Measurements from ENCODE around the gene ZRANB3. TPM values are rescaled to one million over a fixed set of nuclear protein-coding genes. Genes with fewer than 3 reads are reported as not detected.
"Not testable (repeated sequence)": the region's sequence is repeated elsewhere in the genome, so short reads cannot be mapped to it uniquely, and the experiment has no call there.

ZRANB3 gene
- total RNA-seq: 1 to 10 TPM; 3.2 to 3.5 TPM
- long read RNA-seq, partial matches to known transcripts: 0 of 4 reads
- long read RNA-seq, other reads (novel, unspliced or antisense): 4 of 4 reads

- intact Hi-C loops (cut with DNase I, micrococcal nuclease): no loop called here
- ATAC-seq: peak; percentile 81
- DNase-seq: peak; percentile 94 to 97
Measured at GRCh38 chr2:135530313-135531230, at the start of gene ZRANB3. ZRANB3 (minus strand) TSS chr2:135531218.

GRCh38 chr2:135573620-135574019 lies 42.6 kb upstream of the ZRANB3 start:
- DNase-seq (no peak), ATAC-seq (no peak)
- intact Hi-C loops (cut with DNase I, micrococcal nuclease): no loop called here

GRCh38 chr2:135570884-135571283 lies 39.9 kb upstream of the ZRANB3 start:
- no peak for DNase-seq
- intact Hi-C loops (cut with DNase I, micrococcal nuclease): no loop called here

GRCh38 chr2:135563793-135564192 lies 32.8 kb upstream of the ZRANB3 start:
- ATAC-seq (no peak), DNase-seq (no peak)
- intact Hi-C loops (cut with DNase I, micrococcal nuclease): no loop called here

More at GRCh38 chr2:135570884-135571283, 39.9 kb upstream of the ZRANB3 start:
- no peak for ATAC-seq

- intact Hi-C loops (cut with DNase I, micrococcal nuclease): no loop called here
- ATAC-seq: no peak
Measured at GRCh38 chr2:135561925-135562324, 30.9 kb upstream of the ZRANB3 start.

GRCh38 chr2:135557530-135557929 lies 26.5 kb upstream of the ZRANB3 start:
- DNase-seq (no peak), ATAC-seq (no peak)
- intact Hi-C loops (cut with DNase I, micrococcal nuclease): no loop called here

More at GRCh38 chr2:135561925-135562324, 30.9 kb upstream of the ZRANB3 start:
- no peak for DNase-seq

DNA sequence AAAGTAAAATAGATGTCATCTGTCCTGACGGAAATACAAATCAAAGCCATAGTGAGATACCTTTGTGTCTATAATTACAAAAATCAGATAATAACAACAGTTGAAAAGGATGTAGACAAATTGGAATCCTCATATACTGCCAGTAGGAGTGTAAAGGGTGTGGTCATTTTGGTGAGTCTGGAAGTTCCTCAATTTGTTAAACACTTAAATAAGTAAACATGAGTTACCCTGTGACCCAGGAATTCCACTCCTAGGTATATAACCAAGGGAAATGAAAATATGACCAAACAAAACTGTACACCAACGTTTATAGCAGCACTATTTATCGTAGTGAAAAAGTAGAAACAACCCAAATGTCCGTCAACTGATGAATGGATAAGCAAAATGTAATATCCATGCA lies 24.3 kb upstream of the ZRANB3 start:
- ATAC-seq (peak; percentile 67), DNase-seq (no peak)
- intact Hi-C loops (cut with DNase I, micrococcal nuclease): no loop called here

DNA sequence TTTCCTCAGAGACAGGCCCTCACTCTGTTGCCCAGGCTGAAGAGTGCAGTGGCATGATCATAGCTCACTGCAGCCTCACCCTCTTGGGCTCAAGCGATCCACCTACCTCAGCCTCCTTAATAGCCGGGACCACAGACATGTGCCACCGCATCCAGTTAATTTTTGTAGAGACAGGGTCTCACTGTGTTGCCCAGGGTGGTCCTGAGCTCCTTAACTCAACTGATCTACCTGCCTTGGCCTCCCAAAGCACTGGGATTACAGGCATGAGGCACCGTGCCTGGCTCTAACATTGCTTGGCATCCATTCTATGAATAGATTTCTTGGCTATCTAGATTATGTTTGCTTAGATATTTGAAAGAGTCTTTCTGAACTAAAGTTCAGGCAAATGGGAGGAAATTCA lies 21.9 kb upstream of the ZRANB3 start:
- no peak for ATAC-seq
- no peak for DNase-seq
- intact Hi-C loops (cut with DNase I, micrococcal nuclease): no loop called here

- no peak for DNase-seq
- ATAC-seq: no peak
- intact Hi-C loops (cut with DNase I, micrococcal nuclease): no loop called here
Measured at GRCh38 chr2:135551356-135551755, 20.3 kb upstream of the ZRANB3 start.

- DNase-seq (no peak), ATAC-seq (no peak)
- intact Hi-C loops (cut with DNase I, micrococcal nuclease): no loop called here
Measured at GRCh38 chr2:135547311-135547710, 16.3 kb upstream of the ZRANB3 start.

DNA sequence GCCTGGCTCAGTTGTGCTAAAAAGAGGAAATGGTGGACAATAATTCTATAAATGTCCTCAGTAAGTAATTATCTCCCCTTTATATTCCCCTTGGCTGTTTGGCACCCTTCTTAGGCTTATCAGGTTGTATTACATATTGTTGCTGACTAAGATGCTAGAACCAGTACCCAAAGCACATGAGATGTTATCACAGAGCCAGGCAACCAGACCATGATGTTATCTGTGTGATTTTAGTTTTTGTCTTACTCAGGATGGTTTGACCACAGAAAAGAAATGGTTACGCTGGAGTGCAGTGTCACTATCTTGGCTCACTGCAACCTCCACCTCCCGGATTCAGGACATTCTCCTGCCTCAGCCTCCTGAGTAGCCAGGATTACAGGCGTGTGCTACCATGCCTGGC lies 15.4 kb upstream of the ZRANB3 start:
- ATAC-seq: no peak
- intact Hi-C loops (cut with DNase I, micrococcal nuclease): no loop called here
- DNase-seq: no peak

- intact Hi-C loops (cut with DNase I, micrococcal nuclease); DNase-seq; ATAC-seq: not testable (repeated sequence)
Measured at GRCh38 chr2:135533545-135533944, 2.5 kb upstream of the ZRANB3 start.

DNA sequence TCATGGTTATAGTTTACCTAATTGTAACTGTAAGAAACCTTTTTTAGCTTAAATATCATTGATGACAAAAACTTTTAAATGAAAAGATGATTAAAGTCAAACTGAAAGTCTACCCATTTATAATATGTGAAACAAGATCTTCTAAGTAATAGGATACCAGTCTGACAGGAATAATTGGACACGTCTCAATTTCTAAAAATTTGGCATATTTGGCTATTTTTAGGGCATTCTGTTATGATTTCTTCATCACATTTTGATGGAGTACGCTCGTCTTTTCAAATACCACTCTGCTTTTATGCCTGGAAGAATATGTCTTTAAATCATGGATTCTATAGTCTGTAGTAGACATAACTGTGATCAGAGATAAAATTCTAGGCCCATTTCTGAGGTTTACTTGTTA lies 1.6 kb upstream of the ZRANB3 start:
- intact Hi-C loops (cut with DNase I, micrococcal nuclease): no loop called here
- DNase-seq: no peak
- ATAC-seq: no peak

DNA sequence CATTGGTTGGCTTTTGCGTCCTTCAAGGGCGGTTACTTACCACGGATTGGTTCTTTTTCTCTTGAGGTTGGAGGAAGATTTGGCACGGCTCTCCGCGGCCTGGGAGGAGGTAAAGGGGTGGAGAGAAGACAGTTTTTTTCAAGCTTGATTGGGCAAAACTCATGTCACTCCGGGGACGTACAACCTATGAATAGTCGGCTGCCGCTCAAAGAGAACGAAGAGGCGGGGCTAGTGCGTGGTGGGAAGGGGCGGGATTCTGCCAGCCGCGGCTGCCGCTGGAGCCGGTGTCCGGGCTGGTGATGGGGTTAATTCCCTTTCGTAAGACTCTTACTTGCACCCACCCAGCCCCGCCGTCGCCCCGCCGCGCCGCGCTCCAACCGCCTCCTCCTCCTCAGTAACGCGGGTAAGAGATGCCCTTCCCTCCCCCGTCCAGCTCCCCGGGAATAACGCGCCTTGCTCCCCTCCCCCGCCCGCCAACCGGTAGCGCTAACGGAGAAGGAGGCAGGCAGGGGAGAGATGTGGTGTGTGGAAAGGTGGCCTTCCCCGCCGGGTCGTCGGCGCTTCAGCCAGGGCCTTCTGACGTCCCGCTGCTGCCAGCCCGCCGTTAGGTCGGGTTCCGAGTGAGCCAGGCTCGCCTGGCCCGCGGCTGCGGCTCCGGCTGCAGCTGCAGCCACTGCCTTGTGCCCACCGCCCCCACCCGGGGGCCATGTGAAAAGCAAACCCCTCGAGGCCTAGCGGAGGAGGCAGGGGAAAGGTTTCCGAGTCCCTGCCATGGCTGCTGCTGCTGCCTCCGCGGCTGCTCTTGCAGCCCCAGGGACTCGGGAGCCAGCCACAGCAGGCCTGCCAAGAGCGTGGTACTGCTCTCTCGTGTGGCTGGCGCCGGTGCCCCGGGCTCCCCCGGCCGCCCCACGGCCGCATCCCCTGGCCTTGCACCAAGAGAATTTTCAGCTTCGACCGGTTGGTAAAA lies 496 bp upstream of the ZRANB3 start, which contains the start of gene R3HDM1:
Gene R3HDM1 (plus strand): TSS at position 254 of the 967 bp plus-strand sequence. CDS start 73,362 bp downstream, outside the sequence.
- intact Hi-C loops (cut with DNase I, micrococcal nuclease): no loop called here
- ATAC-seq (peak; percentile 89), DNase-seq (peak; percentile 95 to 99)

DNA sequence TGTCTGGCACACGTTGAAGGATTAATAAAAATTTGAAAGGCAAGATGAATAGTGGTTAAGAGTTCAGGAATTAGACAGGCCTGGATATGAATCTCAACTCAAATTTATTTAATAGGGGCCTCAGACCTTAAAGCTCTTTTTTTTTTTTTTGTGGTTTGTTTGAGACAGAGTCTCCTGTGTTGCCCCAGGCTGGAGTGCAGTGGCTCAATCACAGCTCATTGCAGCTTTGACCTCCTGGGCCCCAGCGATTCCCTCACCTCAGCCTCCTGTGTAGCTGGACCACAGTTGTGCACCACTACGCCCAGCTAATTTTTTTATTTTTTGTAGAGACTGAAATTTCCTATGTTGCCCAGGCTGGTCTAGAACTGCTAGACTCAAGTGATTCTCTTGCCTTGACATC lies 3.0 kb downstream of the ZRANB3 start:
- no peak for ATAC-seq
- intact Hi-C loops (cut with DNase I, micrococcal nuclease): no loop called here
- no peak for DNase-seq

GRCh38 chr2:135525786-135526185 lies 5.2 kb downstream of the ZRANB3 start:
- intact Hi-C loops (cut with DNase I, micrococcal nuclease): no loop called here
- ATAC-seq: no peak
- no peak for DNase-seq

GRCh38 chr2:135512099-135512498 lies 18.9 kb downstream of the ZRANB3 start:
- intact Hi-C loops (cut with DNase I, micrococcal nuclease): no loop called here
- ATAC-seq: no peak
- no peak for DNase-seq

- intact Hi-C loops (cut with DNase I, micrococcal nuclease): no loop called here
Measured at GRCh38 chr2:135510577-135510976, 20.4 kb downstream of the ZRANB3 start.

DNA sequence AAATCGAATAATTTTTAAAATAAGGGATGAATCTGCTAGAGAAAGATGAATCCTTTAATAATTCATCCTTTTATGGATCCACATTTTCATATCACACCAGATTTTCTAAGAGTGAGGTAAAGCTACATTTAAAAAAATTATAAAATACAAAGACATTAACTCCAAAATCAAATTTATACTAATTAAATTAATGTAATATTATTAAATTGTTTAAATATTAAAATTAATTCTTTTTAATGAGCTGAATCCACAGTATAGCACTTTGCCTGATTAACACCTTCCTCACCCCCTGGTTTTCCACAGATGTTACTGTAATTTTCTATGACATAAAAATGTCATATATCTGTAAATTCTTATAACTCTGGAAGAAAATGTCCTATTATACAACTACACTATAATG lies 26.2 kb downstream of the ZRANB3 start:
- no peak for DNase-seq
- intact Hi-C loops (cut with DNase I, micrococcal nuclease): no loop called here
- no peak for ATAC-seq

More at GRCh38 chr2:135510577-135510976, 20.4 kb downstream of the ZRANB3 start:
- DNase-seq (no peak), ATAC-seq (no peak)

All from left colon (tissue), 2 donors.